ENCODE measurements around the gene SLC1A3. TPM values are rescaled to one million over a fixed set of nuclear protein-coding genes. Genes with fewer than 3 reads are reported as not detected.

SLC1A3 gene
- total RNA-seq, 1 experiment from 2014 or later, result 18.6 TPM

GRCh38 chr5:36623832-36624231, 17.4 kb downstream of the SLC1A3 start:
- no peak overlapping the region for H2BK20ac ChIP-seq (ENCODE audit: low read depth, low read length, poor library complexity, severe bottlenecking)
- H3K4me1 Mint-ChIP-seq, result peaks cover 16 to 19% of the 10 kb centered on the region in 2 experiments
- H3K9me3 Mint-ChIP-seq, result no peaks in the 10 kb centered on the region; a peak in 1 of 5 replicates
- no peaks in the 10 kb centered on the region for H3K27me3 ChIP-seq (ENCODE audit: insufficient read depth, low read length)
- no peak overlapping the region for H4K5ac ChIP-seq (ENCODE audit: insufficient read length, low read depth, low read length)
- no peak overlapping the region for H3K4me2 ChIP-seq (ENCODE audit: insufficient read depth, insufficient read length, low read length)
- no peaks in the 10 kb centered on the region for H3K23me2 ChIP-seq (ENCODE audit: insufficient read length, low read depth, low read length, poor library complexity, severe bottlenecking)
- H2AFZ ChIP-seq (ENCODE audit: low read length), result no peak overlapping the region
- H2AK5ac ChIP-seq (ENCODE audit: insufficient read length, low read length), result no peak overlapping the region
- no peak overlapping the region for H4K91ac ChIP-seq (ENCODE audit: insufficient read length, low read depth, low read length)
- H4K8ac ChIP-seq (replicated peaks; ENCODE audit: insufficient read length, low read depth, low read length), result no peak overlapping the region
- no peak overlapping the region for H3K27ac ChIP-seq (ENCODE audit: insufficient read length, low read depth, low read length)
- no peak for TF ChIP-seq CTCF (conservative IDR thresholded peaks at IDR 0.05)
- no peaks in the 10 kb centered on the region for H3K79me2 ChIP-seq (ENCODE audit: insufficient read depth, low read length)
- DNase-seq, result no peak
- no peak overlapping the region for H3K23ac ChIP-seq (ENCODE audit: insufficient read length, low read depth, low read length)
- H3K4ac ChIP-seq (ENCODE audit: low read depth, low read length), result no peak overlapping the region
- H3K9me3 ChIP-seq (ENCODE audit: control insufficient read depth, low read depth, low read length), result no peaks in the 10 kb centered on the region
- no peaks in the 10 kb centered on the region for H3K79me1 ChIP-seq (ENCODE audit: insufficient read depth, low read depth, low read length, poor library complexity, severe bottlenecking)
- no peaks in the 10 kb centered on the region for H3K27me3 Mint-ChIP-seq (ENCODE audit: low read depth)
- H3K18ac ChIP-seq (ENCODE audit: insufficient read length, low read depth, low read length), result no peak overlapping the region
- H3T11ph ChIP-seq (ENCODE audit: low read length), result no peak overlapping the region
- peaks cover 5% of the 10 kb centered on the region; the same call in 1 of the 2 replicates for H3K4me1 ChIP-seq (ENCODE audit: insufficient read depth, low read length)
- peak overlapping the region in 1 of 3 experiments; percentile 15; a peak in 2 of 7 replicates for H3K27ac Mint-ChIP-seq
- H3K14ac ChIP-seq (ENCODE audit: insufficient read depth, low read length), result no peak overlapping the region
- H2BK5ac ChIP-seq (ENCODE audit: insufficient read length, low read length), result no peak overlapping the region
- H2BK12ac ChIP-seq (ENCODE audit: insufficient read length, low read depth, low read length), result no peak overlapping the region
- H2BK120ac ChIP-seq (ENCODE audit: low read depth, low read length, poor library complexity, severe bottlenecking), result no peak overlapping the region
- H3K36me3 Mint-ChIP-seq (ENCODE audit: insufficient read depth in 1 of 3, low read depth in 3 of 3), result peaks cover 0 to 9% (median 0%) of the 10 kb centered on the region in 3 experiments; a peak in 3 of 7 replicates
- no peaks in the 10 kb centered on the region for H4K20me1 ChIP-seq (ENCODE audit: control insufficient read depth, insufficient read depth, insufficient read length)
- H3K9ac ChIP-seq (ENCODE audit: extremely low read depth, insufficient read length, low read length), result no peak overlapping the region
- no peak overlapping the region for H2BK15ac ChIP-seq (ENCODE audit: low read depth, low read length)
- H3K4me3 Mint-ChIP-seq, result no peak overlapping the region
- no CpG with 5 or more reads among the region's 9 CpGs for WGBS (ENCODE audit: extremely low coverage, insufficient read length, low lambda C conversion rate)
- H3K56ac ChIP-seq (ENCODE audit: insufficient read length, low read depth, low read length), result no peak overlapping the region

Data from H9 (cell line).